OCI-LY3 (cell line): ENCODE data around the gene SFMBT1.

Source experiments
- H2AFZ ChIP-seq: fragments of 200-600, 300-600 bp; shearing (Covaris generic); 2 replicates; pipeline ENCODE4 v1.6.0; 2014; ENCODE audit warnings: antibody characterized with exemption, low read depth, low read length
- H3K27ac ChIP-seq: fragments of 200-600, 300-600 bp; sonication (generic); 2 replicates; pipeline ENCODE4 v1.5.1; 2014; ENCODE audit warnings: mild to moderate bottlenecking, low read length, moderate library complexity, mixed read lengths
- H3K27me3 ChIP-seq: fragments of 200-600, 300-600 bp; sonication (generic); 2 replicates; pipeline ENCODE4 v1.6.1; 2014; ENCODE audit warnings: low read depth, low read length, mixed read lengths
- H3K36me3 ChIP-seq: fragments of 200-600, 300-600 bp; sonication (generic); replicated peaks from 2 replicates; pipeline ENCODE3; 2014; ENCODE audit warnings: low read depth, low read length, mixed read lengths
- H3K4me1 ChIP-seq: fragments of 300-600, 200-600 bp; sonication (generic); 2 replicates; pipeline ENCODE4 v1.6.1; 2014; ENCODE audit warnings: low read length, mixed read lengths
- H3K4me2 ChIP-seq: fragments of 200-600, 300-600 bp; sonication (generic); 2 replicates; pipeline ENCODE4 v1.6.1; 2014; ENCODE audit warnings: low read length, mixed read lengths
- H3K4me3 ChIP-seq: fragments of 300-600, 200-600 bp; sonication (generic); 2 replicates; pipeline ENCODE4 v1.5.1; 2014; ENCODE audit warnings: antibody characterized with exemption, mild to moderate bottlenecking, low read length, moderate library complexity
- H3K79me2 ChIP-seq: fragments of 300-600, 200-600 bp; shearing (Covaris generic); 2 replicates; pipeline ENCODE4 v1.6.1; 2014; ENCODE audit warnings: mild to moderate bottlenecking, low read length, mixed read lengths
- H3K9ac ChIP-seq: fragments of 300-600, 200-600 bp; shearing (Covaris generic); 2 replicates; pipeline ENCODE4 v1.6.0; 2014; ENCODE audit warnings: mild to moderate bottlenecking, low read length, moderate library complexity
- H3K9me3 ChIP-seq: fragments of 200-600, 300-600 bp; shearing (Covaris generic); 2 replicates; pipeline ENCODE4 v1.6.1; 2014; ENCODE audit warnings: low read length, mixed read lengths; ENCODE audit not compliant: insufficient read depth
- H4K20me1 ChIP-seq: fragments of 200-600, 300-600 bp; sonication (generic); 2 replicates; pipeline ENCODE4 v1.6.1; 2016; ENCODE audit warnings: low read length, mixed read lengths; ENCODE audit not compliant: insufficient read depth
- CTCF ChIP-seq: fragments of 200-600, 300-600 bp; sonication (generic); IDR thresholded peaks from 2 replicates; pipeline ENCODE4 v1.5.1; 2014; ENCODE audit warnings: antibody characterized with exemption, low read length, low read depth
- EZH2phosphoT487 ChIP-seq: fragments of 200-600 bp; shearing (Covaris generic); IDR thresholded peaks from 2 replicates; pipeline ENCODE4 v1.6.1; 2018; ENCODE audit warnings: antibody characterized with exemption, mixed run types, low read depth

SFMBT1 gene

GRCh38 chr3:53030619-53031449, 15.0 kb downstream of the SFMBT1 start:
- H3K79me2 ChIP-seq = peaks cover 38% of the 10 kb centered on the region
- no peak overlapping the region for H3K9ac ChIP-seq
- no peak overlapping the region for H3K4me2 ChIP-seq
- H3K27ac ChIP-seq = no peak overlapping the region
- H3K9me3 ChIP-seq = no peaks in the 10 kb centered on the region
- 0 out of 2 replicates have a peak, but pooled peaks cover 5% of the 10 kb centered on the region for H4K20me1 ChIP-seq
- H3K27me3 ChIP-seq = no peaks in the 10 kb centered on the region
- H3K4me1 ChIP-seq = peaks cover 5% of the 10 kb centered on the region
- no peaks in the 10 kb centered on the region for H3K36me3 ChIP-seq
- no peak overlapping the region for H3K4me3 ChIP-seq
- H2AFZ ChIP-seq = no peak overlapping the region
- TF ChIP-seq EZH2phosphoT487 (no peak), CTCF (no peak)

GRCh38 chr3:53028641-53029040, 17.2 kb downstream of the SFMBT1 start:
- H3K9ac ChIP-seq = no peak overlapping the region
- H3K27ac ChIP-seq = no peak overlapping the region
- H3K36me3 ChIP-seq = no peaks in the 10 kb centered on the region
- H3K4me2 ChIP-seq = no peak overlapping the region
- H2AFZ ChIP-seq = no peak overlapping the region
- H4K20me1 ChIP-seq = 0 out of 2 replicates have a peak, but pooled peaks cover 8% of the 10 kb centered on the region
- no peak for TF ChIP-seq CTCF
- TF ChIP-seq EZH2phosphoT487 = no peak
- no peaks in the 10 kb centered on the region for H3K9me3 ChIP-seq
- no peak overlapping the region for H3K4me3 ChIP-seq
- H3K27me3 ChIP-seq = no peaks in the 10 kb centered on the region
- H3K4me1 ChIP-seq = peaks cover 5% of the 10 kb centered on the region
- H3K79me2 ChIP-seq = peaks cover 48% of the 10 kb centered on the region

GRCh38 chr3:53027254-53027844, 18.5 kb downstream of the SFMBT1 start:
- TF ChIP-seq EZH2phosphoT487 (no peak), CTCF (no peak)
- Histone ChIP-seq H4K20me1 (0 out of 2 replicates have a peak, but pooled peaks cover 8% of the 10 kb centered on the region), H3K79me2 (peaks cover 52% of the 10 kb centered on the region), H3K36me3 (no peaks in the 10 kb centered on the region), H3K27me3 (no peaks in the 10 kb centered on the region), H2AFZ (no peak overlapping the region), H3K4me2 (no peak overlapping the region), H3K4me3 (no peak overlapping the region), H3K4me1 (peaks cover 5% of the 10 kb centered on the region), H3K9me3 (no peaks in the 10 kb centered on the region), H3K27ac (no peak overlapping the region), H3K9ac (no peak overlapping the region)

- H3K4me3 ChIP-seq = no peak overlapping the region
- no peak overlapping the region for H3K27ac ChIP-seq
- H3K4me2 ChIP-seq = no peak overlapping the region
- H3K9me3 ChIP-seq = no peaks in the 10 kb centered on the region
- no peak overlapping the region for H3K9ac ChIP-seq
- peaks cover 5% of the 10 kb centered on the region for H3K4me1 ChIP-seq
- 0 out of 2 replicates have a peak, but pooled peaks cover 8% of the 10 kb centered on the region for H4K20me1 ChIP-seq
- peaks cover 57% of the 10 kb centered on the region for H3K79me2 ChIP-seq
- H3K27me3 ChIP-seq = no peaks in the 10 kb centered on the region
- TF ChIP-seq CTCF = no peak
- TF ChIP-seq EZH2phosphoT487 = no peak
- H2AFZ ChIP-seq = no peak overlapping the region
- no peaks in the 10 kb centered on the region for H3K36me3 ChIP-seq
Measured at GRCh38 chr3:53026382-53027162, 19.3 kb downstream of the SFMBT1 start.
